ENCODE data around the gene IGLON5.

DNA sequence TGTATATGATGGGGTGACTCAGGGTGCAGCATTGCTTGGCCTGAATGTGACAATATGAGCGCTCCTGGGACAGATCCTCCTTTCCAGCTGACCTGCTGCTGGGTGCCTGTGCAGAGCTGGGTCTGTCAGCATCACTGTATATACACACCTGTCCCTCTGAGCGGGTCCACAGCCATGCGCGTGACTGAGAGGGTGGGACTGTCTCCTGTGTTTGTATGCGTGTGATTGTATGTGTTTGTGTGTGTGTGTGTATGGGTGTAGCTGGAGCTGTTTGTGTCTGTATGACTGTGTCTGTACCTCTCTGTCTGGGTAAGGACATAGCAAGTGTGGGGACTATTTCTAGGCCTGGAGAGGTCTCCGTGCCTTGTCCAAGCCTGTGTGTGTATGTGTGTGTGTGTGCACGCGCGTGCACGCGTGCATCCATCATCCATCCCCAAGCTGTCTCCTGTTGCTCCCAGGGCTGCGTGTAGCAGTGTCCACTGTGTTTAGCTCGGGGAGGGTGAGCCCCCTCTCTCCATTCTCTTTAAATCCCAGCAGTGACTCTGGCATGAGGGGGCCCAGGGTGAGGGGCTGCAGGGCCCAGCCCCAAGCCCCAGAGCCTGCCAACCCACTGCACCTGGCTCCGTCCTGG, 8.3 kb downstream of the IGLON5 start:
- TF ChIP-seq, protein P1, sequence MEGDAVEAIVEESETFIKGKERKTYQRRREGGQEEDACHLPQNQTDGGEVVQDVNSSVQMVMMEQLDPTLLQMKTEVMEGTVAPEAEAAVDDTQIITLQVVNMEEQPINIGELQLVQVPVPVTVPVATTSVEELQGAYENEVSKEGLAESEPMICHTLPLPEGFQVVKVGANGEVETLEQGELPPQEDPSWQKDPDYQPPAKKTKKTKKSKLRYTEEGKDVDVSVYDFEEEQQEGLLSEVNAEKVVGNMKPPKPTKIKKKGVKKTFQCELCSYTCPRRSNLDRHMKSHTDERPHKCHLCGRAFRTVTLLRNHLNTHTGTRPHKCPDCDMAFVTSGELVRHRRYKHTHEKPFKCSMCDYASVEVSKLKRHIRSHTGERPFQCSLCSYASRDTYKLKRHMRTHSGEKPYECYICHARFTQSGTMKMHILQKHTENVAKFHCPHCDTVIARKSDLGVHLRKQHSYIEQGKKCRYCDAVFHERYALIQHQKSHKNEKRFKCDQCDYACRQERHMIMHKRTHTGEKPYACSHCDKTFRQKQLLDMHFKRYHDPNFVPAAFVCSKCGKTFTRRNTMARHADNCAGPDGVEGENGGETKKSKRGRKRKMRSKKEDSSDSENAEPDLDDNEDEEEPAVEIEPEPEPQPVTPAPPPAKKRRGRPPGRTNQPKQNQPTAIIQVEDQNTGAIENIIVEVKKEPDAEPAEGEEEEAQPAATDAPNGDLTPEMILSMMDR (conservative IDR thresholded peaks at IDR 0.05; ENCODE audit: low read length): no peak
- no peak for TF ChIP-seq EZH2phosphoT487 (IDR thresholded peaks at IDR 0.05; ENCODE audit: borderline replicate concordance)

Measured in Loucy (cell line).